ENCODE measurements around the gene CBFA2T2.
"Not testable (repeated sequence)": the region's sequence is repeated elsewhere in the genome, so short reads cannot be mapped to it uniquely, and the experiment has no call there.

CBFA2T2 gene

GRCh38 chr20:33630507-33630906 lies 140.6 kb downstream of the CBFA2T2 start:
- no peak for DNase-seq

- DNase-seq, result not testable (repeated sequence)
These were observed 142.0 kb downstream of the CBFA2T2 start for GRCh38 chr20:33631910-33632309.

GRCh38 chr20:33635341-33635740 lies 145.4 kb downstream of the CBFA2T2 start:
- no peak for DNase-seq

GRCh38 chr20:33636776-33637175 lies 146.9 kb downstream of the CBFA2T2 start:
- DNase-seq, result no peak

GRCh38 chr20:33640287-33640686 lies 150.4 kb downstream of the CBFA2T2 start:
- DNase-seq, result no peak

- no peak for DNase-seq
These were observed 154.6 kb downstream of the CBFA2T2 start for GRCh38 chr20:33644313-33645071.

GRCh38 chr20:33645072-33645358 lies 155.1 kb downstream of the CBFA2T2 start:
- DNase-seq, result no peak

- no peak for DNase-seq
These were observed 155.5 kb downstream of the CBFA2T2 start for GRCh38 chr20:33645396-33645795.

GRCh38 chr20:33646191-33646590 lies 156.3 kb downstream of the CBFA2T2 start:
- DNase-seq, result no peak

- DNase-seq, result not testable (repeated sequence)
These were observed 157.2 kb downstream of the CBFA2T2 start for GRCh38 chr20:33646959-33647602.

GRCh38 chr20:33647603-33648395 lies 157.9 kb downstream of the CBFA2T2 start:
- DNase-seq, result no peak

GRCh38 chr20:33648396-33649004 lies 158.6 kb downstream of the CBFA2T2 start:
- no peak for DNase-seq

- DNase-seq, result no peak
These were observed 159.3 kb downstream of the CBFA2T2 start for GRCh38 chr20:33649201-33649681.

GRCh38 chr20:33650111-33650752 lies 160.3 kb downstream of the CBFA2T2 start:
- no peak for DNase-seq

GRCh38 chr20:33650753-33651561 lies 161.1 kb downstream of the CBFA2T2 start:
- DNase-seq, result no peak

- DNase-seq, result no peak
These were observed 161.7 kb downstream of the CBFA2T2 start for GRCh38 chr20:33651562-33652048.

- no peak for DNase-seq
These were observed 163.5 kb downstream of the CBFA2T2 start for GRCh38 chr20:33653218-33653899.

GRCh38 chr20:33653900-33654596 lies 164.2 kb downstream of the CBFA2T2 start:
- no peak for DNase-seq

- DNase-seq, result no peak
These were observed 164.8 kb downstream of the CBFA2T2 start for GRCh38 chr20:33654680-33655161.

- no peak for DNase-seq
These were observed 165.3 kb downstream of the CBFA2T2 start for GRCh38 chr20:33655164-33655563.
